GM12864 (cell line): Measurements from ENCODE around the gene ERICH4.

Source experiments
- DNase-seq: peaks from one replicate; pipeline ENCODE4 v3.0.0-alpha.2; 2011; ENCODE audit warnings: low read depth
- H3K4me3 ChIP-seq: 2 replicates; pipeline ENCODE4 v1.5.1; 2011; ENCODE audit warnings: mild to moderate bottlenecking, low read depth, low read length, control low read depth
- TF ChIP-seq, protein P1 (sequence below): IDR thresholded peaks from 2 replicates; pipeline ENCODE4 v1.5.1; 2011; ENCODE audit warnings: low read depth, mild to moderate bottlenecking, moderate library complexity, low read length, control low read depth, inconsistent platforms; ENCODE audit errors: missing control alignments

The ERICH4 gene

GRCh38 chr19:41409288-41409687 is 33.7 kb upstream of the ERICH4 start:
- TF ChIP-seq, protein P1, sequence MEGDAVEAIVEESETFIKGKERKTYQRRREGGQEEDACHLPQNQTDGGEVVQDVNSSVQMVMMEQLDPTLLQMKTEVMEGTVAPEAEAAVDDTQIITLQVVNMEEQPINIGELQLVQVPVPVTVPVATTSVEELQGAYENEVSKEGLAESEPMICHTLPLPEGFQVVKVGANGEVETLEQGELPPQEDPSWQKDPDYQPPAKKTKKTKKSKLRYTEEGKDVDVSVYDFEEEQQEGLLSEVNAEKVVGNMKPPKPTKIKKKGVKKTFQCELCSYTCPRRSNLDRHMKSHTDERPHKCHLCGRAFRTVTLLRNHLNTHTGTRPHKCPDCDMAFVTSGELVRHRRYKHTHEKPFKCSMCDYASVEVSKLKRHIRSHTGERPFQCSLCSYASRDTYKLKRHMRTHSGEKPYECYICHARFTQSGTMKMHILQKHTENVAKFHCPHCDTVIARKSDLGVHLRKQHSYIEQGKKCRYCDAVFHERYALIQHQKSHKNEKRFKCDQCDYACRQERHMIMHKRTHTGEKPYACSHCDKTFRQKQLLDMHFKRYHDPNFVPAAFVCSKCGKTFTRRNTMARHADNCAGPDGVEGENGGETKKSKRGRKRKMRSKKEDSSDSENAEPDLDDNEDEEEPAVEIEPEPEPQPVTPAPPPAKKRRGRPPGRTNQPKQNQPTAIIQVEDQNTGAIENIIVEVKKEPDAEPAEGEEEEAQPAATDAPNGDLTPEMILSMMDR, result no peak
- no peak for DNase-seq
- H3K4me3 ChIP-seq, result no peak overlapping the region

DNA sequence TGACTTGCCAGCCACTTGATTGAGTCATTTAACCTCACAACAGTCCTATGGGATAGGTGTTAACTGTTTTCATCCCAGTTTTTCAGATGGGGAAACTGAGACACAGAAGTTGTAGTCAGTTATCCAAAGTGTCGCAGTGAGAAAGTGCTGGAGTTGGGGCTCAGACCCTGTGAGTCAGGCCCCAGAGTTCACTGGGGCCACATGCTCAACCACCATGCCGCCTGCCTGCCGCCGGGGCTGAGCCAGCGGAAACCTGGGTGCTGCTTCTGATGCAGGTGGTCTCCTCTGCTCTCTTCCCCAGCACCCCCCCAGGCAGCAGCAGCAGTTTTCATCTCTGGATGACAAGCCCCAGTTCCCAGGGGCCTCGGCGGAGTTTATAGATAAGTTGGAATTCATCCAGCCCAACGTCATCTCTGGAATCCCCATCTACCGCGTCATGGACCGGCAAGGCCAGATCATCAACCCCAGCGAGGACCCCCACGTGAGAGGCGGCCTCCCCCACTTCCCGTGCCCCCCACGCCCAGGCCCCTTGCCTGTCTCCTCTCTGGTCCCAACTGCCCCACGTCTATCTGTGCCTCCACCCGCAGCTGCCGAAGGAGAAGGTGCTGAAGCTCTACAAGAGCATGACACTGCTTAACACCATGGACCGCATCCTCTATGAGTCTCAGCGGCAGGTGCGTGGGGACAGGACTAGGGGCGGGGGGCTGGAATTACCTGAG is 32.5 kb upstream of the ERICH4 start:
- DNase-seq, result no peak
- TF ChIP-seq, protein P1, result no peak
- no peak overlapping the region for H3K4me3 ChIP-seq

DNA sequence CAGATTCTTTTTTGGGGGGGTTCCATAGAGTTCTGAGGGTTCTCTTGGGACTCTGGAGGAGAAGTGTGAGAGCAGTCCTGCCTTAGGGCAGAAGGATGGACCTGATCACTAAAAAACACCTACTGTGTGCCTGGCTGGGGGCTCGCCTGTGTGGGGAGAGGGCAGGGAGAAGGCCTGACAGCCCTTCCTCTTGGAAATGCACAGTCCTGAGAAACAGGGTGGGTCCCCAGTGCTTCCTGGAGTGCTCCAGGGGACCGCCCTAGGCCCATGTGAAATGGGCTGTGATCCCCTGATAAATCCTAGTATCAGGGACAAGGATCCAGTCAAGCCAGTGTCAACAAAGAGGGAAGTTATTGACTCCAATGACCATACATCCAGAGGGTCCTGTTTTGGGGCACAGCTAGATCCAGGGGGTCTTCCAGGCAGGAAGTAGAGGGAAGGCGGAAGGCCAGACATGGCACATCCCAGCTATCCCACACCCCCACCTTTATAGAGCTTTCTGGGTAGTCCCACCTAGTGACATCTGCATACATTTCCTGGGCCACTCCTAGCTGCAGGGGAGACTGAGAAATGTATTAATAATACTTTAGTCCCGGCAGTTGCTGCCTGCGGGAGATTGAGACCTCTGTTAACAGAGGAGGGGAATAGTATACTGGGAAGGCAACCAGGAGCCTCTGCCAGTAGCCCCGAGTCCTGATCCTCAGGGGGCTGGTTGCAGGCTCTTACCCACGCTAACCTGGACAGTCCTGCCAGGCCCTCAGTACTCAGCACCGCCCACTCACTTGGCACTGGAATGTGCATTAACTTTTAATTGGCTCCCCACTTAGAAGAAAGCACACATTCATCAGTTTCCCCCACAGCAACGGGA is 31.6 kb upstream of the ERICH4 start:
- TF ChIP-seq, protein P1, result no peak
- H3K4me3 ChIP-seq, result no peak overlapping the region
- no peak for DNase-seq

- TF ChIP-seq, protein P1, result no peak
- no peak overlapping the region for H3K4me3 ChIP-seq
- no peak for DNase-seq
Observed at GRCh38 chr19:41411968-41412265, 31.0 kb upstream of the ERICH4 start.

GRCh38 chr19:41412953-41413352 is 30.0 kb upstream of the ERICH4 start:
- TF ChIP-seq, protein P1, result no peak
- no peak overlapping the region for H3K4me3 ChIP-seq
- no peak for DNase-seq

DNA sequence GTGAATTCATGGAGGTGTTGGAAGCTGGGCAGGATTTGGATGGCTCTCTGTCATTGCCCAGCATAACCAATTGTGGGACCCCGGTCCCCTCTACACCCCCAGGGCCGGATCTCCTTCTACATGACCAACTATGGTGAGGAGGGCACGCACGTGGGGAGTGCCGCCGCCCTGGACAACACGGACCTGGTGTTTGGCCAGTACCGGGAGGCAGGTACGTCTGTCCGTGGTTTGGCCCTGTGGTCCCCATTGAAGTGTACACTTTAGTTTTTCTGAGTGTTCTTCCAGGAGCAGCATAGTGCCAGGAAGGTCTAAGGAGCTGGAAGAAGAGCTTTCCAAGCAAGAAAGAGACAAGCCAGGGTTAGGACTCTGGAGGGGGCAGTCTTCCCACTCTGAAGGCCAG is 29.0 kb upstream of the ERICH4 start:
- H3K4me3 ChIP-seq, result no peak overlapping the region
- DNase-seq, result no peak
- TF ChIP-seq, protein P1, result no peak
